GM18858 (cell line): ENCODE data around the gene HCAR2.
"Not testable (repeated sequence)": the region's sequence is repeated elsewhere in the genome, so short reads cannot be mapped to it uniquely, and the experiment has no call there.

Experiments
- ATAC-seq: cut with Tn5 transposase; IDR thresholded peaks from one replicate; pipeline ENCODE4 v1.9.1; 2021; ENCODE audit not compliant: unreplicated experiment

HCAR2 gene

GRCh38 chr12:122716658-122717057, 13.5 kb upstream of the HCAR2 start, which contains the start of gene HCAR3:
Gene HCAR3, minus strand, starts transcription at chr12:122716811. Its CDS starts 74 bp downstream, at chr12:122716737.
- not testable (repeated sequence) for ATAC-seq

GRCh38 chr12:122715211-122715610, 12.1 kb upstream of the HCAR2 start:
- not testable (repeated sequence) for ATAC-seq

GRCh38 chr12:122713491-122714188, 10.5 kb upstream of the HCAR2 start:
- ATAC-seq: not testable (repeated sequence)

- ATAC-seq: not testable (repeated sequence)
These were observed 8.1 kb upstream of the HCAR2 start for GRCh38 chr12:122711266-122711665.

GRCh38 chr12:122710341-122710740, 7.2 kb upstream of the HCAR2 start:
- not testable (repeated sequence) for ATAC-seq

- not testable (repeated sequence) for ATAC-seq
These were observed 6.1 kb upstream of the HCAR2 start for GRCh38 chr12:122709287-122709686.

GRCh38 chr12:122703841-122704240, 684 bp upstream of the HCAR2 start:
- ATAC-seq: not testable (repeated sequence)

GRCh38 chr12:122701481-122701880, 1.7 kb downstream of the HCAR2 start:
- not testable (repeated sequence) for ATAC-seq

- not testable (repeated sequence) for ATAC-seq
These were observed 3.0 kb downstream of the HCAR2 start for GRCh38 chr12:122700038-122700710.

GRCh38 chr12:122696922-122697321, 6.2 kb downstream of the HCAR2 start:
- not testable (repeated sequence) for ATAC-seq

- no peak for ATAC-seq
These were observed 11.6 kb downstream of the HCAR2 start for GRCh38 chr12:122691566-122691965.

GRCh38 chr12:122688291-122688690, 14.9 kb downstream of the HCAR2 start:
- ATAC-seq: no peak

GRCh38 chr12:122687086-122687485, 16.1 kb downstream of the HCAR2 start:
- ATAC-seq: no peak

- ATAC-seq: no peak
These were observed 16.6 kb downstream of the HCAR2 start for GRCh38 chr12:122686538-122686937.

GRCh38 chr12:122684297-122684813, 18.8 kb downstream of the HCAR2 start:
- ATAC-seq: no peak

- no peak for ATAC-seq
These were observed 21.3 kb downstream of the HCAR2 start for GRCh38 chr12:122681814-122682213.

GRCh38 chr12:122680989-122681388, 22.2 kb downstream of the HCAR2 start:
- ATAC-seq: not testable (repeated sequence)

- not testable (repeated sequence) for ATAC-seq
These were observed 26.4 kb downstream of the HCAR2 start for GRCh38 chr12:122676781-122677180.

- ATAC-seq: not testable (repeated sequence)
These were observed 27.1 kb downstream of the HCAR2 start for GRCh38 chr12:122676015-122676414.

GRCh38 chr12:122672515-122672914, 30.6 kb downstream of the HCAR2 start:
- ATAC-seq: no peak

- no peak for ATAC-seq
These were observed 33.6 kb downstream of the HCAR2 start for GRCh38 chr12:122669397-122670070.
